Spleen (tissue), 7 donors: ENCODE data around the gene RBM12.

ENCODE experiments used
- POLR2A ChIP-seq, 3 donors: fragments of 450-650 bp; IDR thresholded peaks; one replicate each; pipeline ENCODE4 v1.5.1; 2017; ENCODE audit warnings: antibody characterized with exemption in 3 of 3, mild to moderate bottlenecking in 1 of 3
- POLR2AphosphoS5 ChIP-seq, 3 donors: sonication (generic); formaldehyde crosslinking; IDR thresholded peaks; one replicate each; pipeline ENCODE4 v1.5.1; 2017; ENCODE audit warnings: antibody characterized with exemption in 3 of 3
- TF ChIP-seq, protein P1 (sequence below), 11 experiments: fragments of 200-600 bp in 7 of 11; fragments of 450-650 bp in 4 of 11; sonication (generic) in 4 of 11; IDR thresholded peaks in 8 of 11; conservative IDR thresholded peaks in 3 of 11; 1 replicate in 7 of 11; 2 replicates in 4 of 11; pipeline versions ENCODE4 v1.4.0 to v1.8.0; 2016 to 2021; ENCODE audit warnings: antibody characterized with exemption in 11 of 11, inconsistent platforms in 4 of 11, mild to moderate bottlenecking in 1 of 11
- donor health status: DM: no; HTN: no; CAD: no; lungs with moderate emphysema.
- donor health status: DM: no; HTN: no; CAD: no.
- donor health status: DM: no; HTN: no; CAD: no.

DNA sequence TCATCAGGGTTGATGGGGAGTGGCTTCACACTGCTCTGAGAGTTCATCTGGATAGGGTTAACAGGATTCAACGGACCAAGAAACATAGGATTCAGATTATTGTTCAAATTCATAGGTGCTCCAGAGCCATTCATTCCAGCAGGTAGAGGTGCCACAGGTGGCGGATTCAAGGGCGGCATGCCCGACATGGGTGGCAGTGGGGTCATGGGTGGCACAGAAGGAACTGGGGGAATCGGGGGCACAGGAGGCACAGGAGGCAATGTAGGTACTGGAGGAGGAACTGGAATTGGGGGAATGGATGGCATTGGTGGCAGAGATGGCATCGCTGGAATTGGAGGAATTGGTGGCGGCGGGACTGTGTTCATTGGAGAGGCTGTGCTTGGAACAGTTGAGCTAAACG lies 10.3 kb downstream of the RBM12 start:
- TF ChIP-seq, protein P1, sequence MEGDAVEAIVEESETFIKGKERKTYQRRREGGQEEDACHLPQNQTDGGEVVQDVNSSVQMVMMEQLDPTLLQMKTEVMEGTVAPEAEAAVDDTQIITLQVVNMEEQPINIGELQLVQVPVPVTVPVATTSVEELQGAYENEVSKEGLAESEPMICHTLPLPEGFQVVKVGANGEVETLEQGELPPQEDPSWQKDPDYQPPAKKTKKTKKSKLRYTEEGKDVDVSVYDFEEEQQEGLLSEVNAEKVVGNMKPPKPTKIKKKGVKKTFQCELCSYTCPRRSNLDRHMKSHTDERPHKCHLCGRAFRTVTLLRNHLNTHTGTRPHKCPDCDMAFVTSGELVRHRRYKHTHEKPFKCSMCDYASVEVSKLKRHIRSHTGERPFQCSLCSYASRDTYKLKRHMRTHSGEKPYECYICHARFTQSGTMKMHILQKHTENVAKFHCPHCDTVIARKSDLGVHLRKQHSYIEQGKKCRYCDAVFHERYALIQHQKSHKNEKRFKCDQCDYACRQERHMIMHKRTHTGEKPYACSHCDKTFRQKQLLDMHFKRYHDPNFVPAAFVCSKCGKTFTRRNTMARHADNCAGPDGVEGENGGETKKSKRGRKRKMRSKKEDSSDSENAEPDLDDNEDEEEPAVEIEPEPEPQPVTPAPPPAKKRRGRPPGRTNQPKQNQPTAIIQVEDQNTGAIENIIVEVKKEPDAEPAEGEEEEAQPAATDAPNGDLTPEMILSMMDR (IDR thresholded peaks at IDR 0.05 in 8 of 11, conservative IDR thresholded peaks at IDR 0.05 in 3 of 11) = no peak
- TF ChIP-seq POLR2A (IDR thresholded peaks at IDR 0.05) (no peak), POLR2AphosphoS5 (IDR thresholded peaks at IDR 0.05) (peak in 2 of 3 donors; percentile 27 to 33)
